ENCODE data around the gene LIME1.

The LIME1 gene

DNA sequence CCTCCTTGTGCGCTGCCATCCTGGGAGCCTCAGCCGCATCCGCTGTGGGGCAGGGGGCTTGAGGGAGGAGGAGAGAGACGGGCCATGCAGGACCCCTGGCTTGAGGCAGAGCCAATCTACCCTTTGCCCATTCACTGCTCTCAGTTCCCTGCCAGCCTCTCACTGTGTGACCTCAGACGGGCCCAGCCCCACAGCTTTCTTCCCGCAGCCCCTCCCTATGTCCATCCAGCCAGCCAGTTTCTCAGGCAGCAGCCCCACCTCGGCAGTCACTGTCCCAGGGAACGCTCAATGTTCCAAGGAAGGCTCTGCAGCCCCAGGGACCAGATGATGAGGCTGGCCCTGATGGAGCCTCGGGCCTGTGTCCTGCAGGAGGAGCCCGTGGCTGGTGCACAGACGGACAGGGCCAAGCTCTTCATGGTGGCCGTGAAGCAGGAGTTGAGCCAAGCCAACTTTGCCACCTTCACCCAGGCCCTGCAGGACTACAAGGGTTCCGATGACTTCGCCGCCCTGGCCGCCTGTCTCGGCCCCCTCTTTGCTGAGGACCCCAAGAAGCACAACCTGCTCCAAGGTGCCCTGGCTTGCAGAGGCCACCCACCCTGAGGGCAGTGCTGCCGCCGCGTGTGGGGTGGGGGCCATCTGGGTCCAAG, 43.9 kb upstream of the LIME1 start:
- Histone ChIP-seq H3K4me1 (ENCODE audit: control insufficient read depth in 5 of 5, insufficient read depth in 5 of 5, low read length in 5 of 5) (peaks cover 0 to 51% (median 39%) of the 10 kb centered on the region in 5 donors), H3K4me3 (ENCODE audit: low read depth in 1 of 5, low read length in 5 of 5) (no peak overlapping the region), H3K27ac (ENCODE audit: low read depth, low read length) (no peak overlapping the region), H3K9ac (ENCODE audit: low read length in 5 of 5) (no peak overlapping the region), H3K36me3 (ENCODE audit: control insufficient read depth in 5 of 5, insufficient read depth in 5 of 5, low read length in 5 of 5) (peaks cover 0 to 34% (median 8%) of the 10 kb centered on the region in 5 donors), H3K27me3 (ENCODE audit: control insufficient read depth in 5 of 5, insufficient read depth in 4 of 5, low read length in 5 of 5) (no peaks in the 10 kb centered on the region), H3K9me3 (ENCODE audit: control insufficient read depth in 5 of 5, low read length in 5 of 5) (no peaks in the 10 kb centered on the region)

DNA sequence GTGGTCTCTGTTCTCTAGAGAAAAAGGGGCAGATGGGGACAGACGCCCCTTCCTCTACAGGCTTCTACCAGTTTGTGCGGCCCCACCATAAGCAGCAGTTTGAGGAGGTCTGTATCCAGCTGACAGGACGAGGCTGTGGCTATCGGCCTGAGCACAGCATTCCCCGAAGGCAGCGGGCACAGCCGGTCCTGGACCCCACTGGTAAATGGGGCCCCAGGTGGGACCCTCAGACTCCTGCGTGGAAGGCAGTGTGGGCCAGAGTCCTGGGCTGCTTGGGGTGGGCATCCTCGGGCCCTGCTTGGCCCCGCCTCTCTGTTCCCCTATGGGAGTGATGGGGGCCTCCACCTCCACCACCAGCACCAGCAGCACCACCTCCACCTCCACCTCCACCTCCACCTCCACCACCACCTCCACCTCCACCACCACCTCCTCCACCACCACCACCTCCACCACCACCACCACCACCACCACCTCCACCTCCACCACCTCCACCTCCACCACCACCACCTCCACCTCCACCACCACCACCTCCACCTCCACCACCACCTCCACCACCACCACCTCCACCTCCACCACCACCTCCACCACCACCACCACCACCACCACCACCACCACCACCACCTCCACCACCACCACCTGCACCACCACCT, 43.3 kb upstream of the LIME1 start:
- Histone ChIP-seq H3K27ac (ENCODE audit: low read depth, low read length) (no peak overlapping the region), H3K9ac (ENCODE audit: low read length in 5 of 5) (no peak overlapping the region), H3K36me3 (ENCODE audit: control insufficient read depth in 5 of 5, insufficient read depth in 5 of 5, low read length in 5 of 5) (peaks cover 0 to 34% (median 8%) of the 10 kb centered on the region in 5 donors), H3K9me3 (ENCODE audit: control insufficient read depth in 5 of 5, low read length in 5 of 5) (no peaks in the 10 kb centered on the region), H3K4me1 (ENCODE audit: control insufficient read depth in 5 of 5, insufficient read depth in 5 of 5, low read length in 5 of 5) (peaks cover 0 to 50% (median 39%) of the 10 kb centered on the region in 5 donors), H3K27me3 (ENCODE audit: control insufficient read depth in 5 of 5, insufficient read depth in 4 of 5, low read length in 5 of 5) (no peaks in the 10 kb centered on the region), H3K4me3 (ENCODE audit: low read depth in 1 of 5, low read length in 5 of 5) (no peak overlapping the region)

DNA sequence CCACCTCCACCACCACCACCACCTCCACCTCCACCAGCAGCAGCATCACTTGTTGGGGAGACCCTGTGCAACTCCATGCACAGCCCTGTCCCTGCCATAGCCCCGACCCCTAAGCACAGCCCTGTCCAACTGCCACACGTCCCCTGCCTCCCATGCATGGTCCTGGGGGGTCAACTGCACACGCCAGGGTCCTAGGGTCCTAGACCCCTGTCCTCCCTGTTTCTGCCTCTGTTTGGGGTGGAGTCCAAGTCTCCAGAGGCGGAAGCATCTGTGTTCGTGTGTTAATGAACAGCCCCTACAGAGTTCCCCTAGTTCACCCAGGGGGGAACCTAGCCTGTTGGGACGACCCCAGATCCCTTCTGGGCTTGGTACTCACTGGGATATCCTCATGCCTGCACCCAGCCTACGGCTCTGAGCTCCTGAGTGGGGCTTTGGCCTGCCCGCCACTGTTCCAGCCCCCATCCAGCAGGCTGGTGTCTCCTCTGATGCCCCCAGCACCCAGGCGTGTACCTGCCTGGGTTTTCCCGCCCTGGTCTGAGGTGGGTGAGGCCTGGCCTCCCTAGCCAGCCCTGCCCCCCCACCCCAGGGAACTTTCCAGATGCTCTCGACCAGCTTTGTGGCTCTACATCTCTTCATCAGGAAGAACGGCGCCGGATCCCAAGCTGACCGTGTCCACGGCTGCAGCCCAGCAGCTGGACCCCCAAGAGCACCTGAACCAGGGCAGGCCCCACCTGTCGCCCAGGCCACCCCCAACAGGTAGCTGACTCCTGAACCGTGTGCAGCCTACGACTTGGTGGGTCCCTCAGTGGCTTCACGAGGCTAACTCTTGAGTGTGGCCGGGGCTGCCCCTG, 42.5 kb upstream of the LIME1 start:
- Histone ChIP-seq H3K9me3 (ENCODE audit: control insufficient read depth in 5 of 5, low read length in 5 of 5) (no peaks in the 10 kb centered on the region), H3K36me3 (ENCODE audit: control insufficient read depth in 5 of 5, insufficient read depth in 5 of 5, low read length in 5 of 5) (peaks cover 0 to 34% (median 8%) of the 10 kb centered on the region in 5 donors), H3K4me3 (ENCODE audit: low read depth in 1 of 5, low read length in 5 of 5) (no peak overlapping the region), H3K27ac (ENCODE audit: low read depth, low read length) (no peak overlapping the region), H3K4me1 (ENCODE audit: control insufficient read depth in 5 of 5, insufficient read depth in 5 of 5, low read length in 5 of 5) (peaks cover 0 to 50% (median 41%) of the 10 kb centered on the region in 5 donors), H3K9ac (ENCODE audit: low read length in 5 of 5) (no peak overlapping the region), H3K27me3 (ENCODE audit: control insufficient read depth in 5 of 5, insufficient read depth in 4 of 5, low read length in 5 of 5) (no peaks in the 10 kb centered on the region)

DNA sequence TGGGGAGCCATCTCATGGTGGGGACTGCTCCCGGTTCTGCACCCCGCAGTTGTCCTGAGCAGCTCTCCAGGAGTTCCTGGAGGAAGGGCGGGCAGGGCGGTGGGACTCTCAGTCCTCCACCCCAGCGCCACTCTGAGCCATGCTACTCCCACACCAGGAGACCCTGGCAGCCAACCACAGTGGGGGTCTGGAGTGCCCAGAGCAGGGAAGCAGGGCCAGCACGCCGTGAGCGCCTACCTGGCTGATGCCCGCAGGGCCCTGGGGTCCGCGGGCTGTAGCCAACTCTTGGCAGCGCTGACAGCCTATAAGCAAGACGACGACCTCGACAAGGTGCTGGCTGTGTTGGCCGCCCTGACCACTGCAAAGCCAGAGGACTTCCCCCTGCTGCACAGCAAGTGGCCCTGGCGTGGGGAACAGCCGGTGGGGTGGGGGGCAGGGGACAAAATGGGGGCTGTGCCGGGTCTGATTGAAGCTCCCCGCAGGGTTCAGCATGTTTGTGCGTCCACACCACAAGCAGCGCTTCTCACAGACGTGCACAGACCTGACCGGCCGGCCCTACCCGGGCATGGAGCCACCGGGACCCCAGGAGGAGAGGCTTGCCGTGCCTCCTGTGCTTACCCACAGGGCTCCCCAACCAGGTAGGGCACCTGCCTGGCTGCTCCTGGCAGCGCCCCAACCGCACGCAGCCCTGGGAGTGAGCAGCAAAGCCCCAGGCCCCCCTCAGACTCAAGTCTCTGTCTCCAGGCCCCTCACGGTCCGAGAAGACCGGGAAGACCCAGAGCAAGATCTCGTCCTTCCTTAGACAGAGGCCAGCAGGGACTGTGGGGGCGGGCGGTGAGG, 41.7 kb upstream of the LIME1 start:
- no peak overlapping the region for H3K27ac ChIP-seq (ENCODE audit: low read depth, low read length)
- no peaks in the 10 kb centered on the region for H3K9me3 ChIP-seq (ENCODE audit: control insufficient read depth in 5 of 5, low read length in 5 of 5)
- no peak overlapping the region for H3K9ac ChIP-seq (ENCODE audit: low read length in 5 of 5)
- no peak overlapping the region for H3K4me3 ChIP-seq (ENCODE audit: low read depth in 1 of 5, low read length in 5 of 5)
- peaks cover 0 to 53% (median 44%) of the 10 kb centered on the region in 5 donors for H3K4me1 ChIP-seq (ENCODE audit: control insufficient read depth in 5 of 5, insufficient read depth in 5 of 5, low read length in 5 of 5)
- no peaks in the 10 kb centered on the region for H3K27me3 ChIP-seq (ENCODE audit: control insufficient read depth in 5 of 5, insufficient read depth in 4 of 5, low read length in 5 of 5)
- peaks cover 0 to 39% (median 8%) of the 10 kb centered on the region in 5 donors for H3K36me3 ChIP-seq (ENCODE audit: control insufficient read depth in 5 of 5, insufficient read depth in 5 of 5, low read length in 5 of 5)

DNA sequence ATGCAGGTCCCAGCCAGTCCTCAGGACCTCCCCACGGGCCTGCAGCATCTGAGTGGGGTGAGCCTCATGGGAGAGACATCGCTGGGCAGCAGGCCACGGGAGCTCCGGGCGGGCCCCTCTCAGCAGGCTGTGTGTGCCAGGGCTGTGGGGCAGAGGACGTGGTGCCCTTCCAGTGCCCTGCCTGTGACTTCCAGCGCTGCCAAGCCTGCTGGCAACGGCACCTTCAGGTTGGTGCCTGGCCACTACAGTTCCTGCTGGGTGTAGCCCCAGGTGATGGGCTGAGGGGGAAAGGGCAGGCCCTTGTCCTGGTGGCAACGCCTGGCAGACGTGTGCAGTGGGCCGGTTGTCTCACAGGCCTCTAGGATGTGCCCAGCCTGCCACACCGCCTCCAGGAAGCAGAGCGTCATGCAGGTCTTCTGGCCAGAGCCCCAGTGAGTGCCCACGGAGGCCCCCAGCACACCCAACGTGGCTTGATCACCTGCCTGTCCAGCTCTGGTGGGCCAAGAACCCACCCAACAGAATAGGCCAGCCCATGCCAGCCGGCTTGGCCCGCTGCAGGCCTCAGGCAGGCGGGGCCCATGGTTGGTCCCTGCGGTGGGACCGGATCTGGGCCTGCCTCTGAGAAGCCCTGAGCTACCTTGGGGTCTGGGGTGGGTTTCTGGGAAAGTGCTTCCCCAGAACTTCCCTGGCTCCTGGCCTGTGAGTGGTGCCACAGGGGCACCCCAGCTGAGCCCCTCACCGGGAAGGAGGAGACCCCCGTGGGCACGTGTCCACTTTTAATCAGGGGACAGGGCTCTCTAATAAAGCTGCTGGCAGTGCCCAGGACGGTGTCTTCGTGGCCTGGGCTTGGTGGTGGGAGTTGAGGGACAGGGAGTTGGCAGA, 40.8 kb upstream of the LIME1 start:
- no peaks in the 10 kb centered on the region for H3K27me3 ChIP-seq (ENCODE audit: control insufficient read depth in 5 of 5, insufficient read depth in 4 of 5, low read length in 5 of 5)
- no peak overlapping the region for H3K4me3 ChIP-seq (ENCODE audit: low read depth in 1 of 5, low read length in 5 of 5)
- peak overlapping the region in 1 of 5 donors; percentile 42 for H3K9ac ChIP-seq (ENCODE audit: low read length in 5 of 5)
- H3K36me3 ChIP-seq (ENCODE audit: control insufficient read depth in 5 of 5, insufficient read depth in 5 of 5, low read length in 5 of 5), result peaks cover 0 to 42% (median 8%) of the 10 kb centered on the region in 5 donors
- peaks cover 0 to 55% (median 44%) of the 10 kb centered on the region in 5 donors for H3K4me1 ChIP-seq (ENCODE audit: control insufficient read depth in 5 of 5, insufficient read depth in 5 of 5, low read length in 5 of 5)
- no peak overlapping the region for H3K27ac ChIP-seq (ENCODE audit: low read depth, low read length)
- no peaks in the 10 kb centered on the region for H3K9me3 ChIP-seq (ENCODE audit: control insufficient read depth in 5 of 5, low read length in 5 of 5)

DNA sequence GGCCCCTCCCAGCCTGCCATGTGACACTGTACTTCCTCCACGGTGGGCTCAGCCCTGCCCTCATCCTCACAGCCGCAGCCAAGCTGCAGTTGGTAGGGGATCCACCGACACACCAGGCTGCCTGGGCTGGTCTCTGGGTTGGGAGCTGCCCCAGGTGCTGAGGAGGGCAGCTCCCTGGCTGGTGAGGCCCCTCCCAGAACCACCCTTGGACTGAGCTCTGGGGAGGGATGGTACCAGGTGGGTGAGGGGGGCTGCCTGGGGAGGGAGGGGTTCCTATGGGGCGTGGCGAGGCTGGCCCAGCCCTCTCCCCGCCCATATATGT, 40.2 kb upstream of the LIME1 start:
- Histone ChIP-seq H3K36me3 (ENCODE audit: control insufficient read depth in 5 of 5, insufficient read depth in 5 of 5, low read length in 5 of 5) (peaks cover 0 to 42% (median 8%) of the 10 kb centered on the region in 5 donors), H3K9ac (ENCODE audit: low read length in 5 of 5) (peak overlapping the region in 1 of 5 donors; percentile 53), H3K4me3 (ENCODE audit: low read depth in 1 of 5, low read length in 5 of 5) (no peak overlapping the region), H3K4me1 (ENCODE audit: control insufficient read depth in 5 of 5, insufficient read depth in 5 of 5, low read length in 5 of 5) (peaks cover 0 to 55% (median 43%) of the 10 kb centered on the region in 5 donors), H3K27ac (ENCODE audit: low read depth, low read length) (no peak overlapping the region), H3K27me3 (ENCODE audit: control insufficient read depth in 5 of 5, insufficient read depth in 4 of 5, low read length in 5 of 5) (no peaks in the 10 kb centered on the region), H3K9me3 (ENCODE audit: control insufficient read depth in 5 of 5, low read length in 5 of 5) (no peaks in the 10 kb centered on the region)

DNA sequence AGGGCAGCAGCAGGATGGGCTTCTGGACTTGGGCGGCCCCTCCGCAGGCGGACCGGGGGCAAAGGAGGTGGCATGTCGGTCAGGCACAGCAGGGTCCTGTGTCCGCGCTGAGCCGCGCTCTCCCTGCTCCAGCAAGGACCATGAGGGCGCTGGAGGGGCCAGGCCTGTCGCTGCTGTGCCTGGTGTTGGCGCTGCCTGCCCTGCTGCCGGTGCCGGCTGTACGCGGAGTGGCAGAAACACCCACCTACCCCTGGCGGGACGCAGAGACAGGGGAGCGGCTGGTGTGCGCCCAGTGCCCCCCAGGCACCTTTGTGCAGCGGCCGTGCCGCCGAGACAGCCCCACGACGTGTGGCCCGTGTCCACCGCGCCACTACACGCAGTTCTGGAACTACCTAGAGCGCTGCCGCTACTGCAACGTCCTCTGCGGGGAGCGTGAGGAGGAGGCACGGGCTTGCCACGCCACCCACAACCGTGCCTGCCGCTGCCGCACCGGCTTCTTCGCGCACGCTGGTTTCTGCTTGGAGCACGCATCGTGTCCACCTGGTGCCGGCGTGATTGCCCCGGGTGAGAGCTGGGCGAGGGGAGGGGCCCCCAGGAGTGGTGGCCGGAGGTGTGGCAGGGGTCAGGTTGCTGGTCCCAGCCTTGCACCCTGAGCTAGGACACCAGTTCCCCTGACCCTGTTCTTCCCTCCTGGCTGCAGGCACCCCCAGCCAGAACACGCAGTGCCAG, 39.7 kb upstream of the LIME1 start, which contains the start of gene TNFRSF6B:
TNFRSF6B (plus strand) TSS at position 25 of the 729 bp plus-strand sequence; CDS start at position 141, 116 bp downstream.
- Histone ChIP-seq H3K27ac (ENCODE audit: low read depth, low read length) (no peak within 1 kb of the TSS), H3K4me1 (ENCODE audit: control insufficient read depth in 5 of 5, insufficient read depth in 5 of 5, low read length in 5 of 5) (peaks cover 0 to 55% (median 43%) of the 10 kb centered on the region in 5 donors), H3K4me3 (ENCODE audit: low read depth in 1 of 5, low read length in 5 of 5) (peak within 1 kb of the TSS in 2 of 5 donors; percentile 13 to 26), H3K27me3 (ENCODE audit: control insufficient read depth in 5 of 5, insufficient read depth in 4 of 5, low read length in 5 of 5) (no peaks in the 10 kb centered on the region), H3K9me3 (ENCODE audit: control insufficient read depth in 5 of 5, low read length in 5 of 5) (no peaks in the 10 kb centered on the region), H3K36me3 (ENCODE audit: control insufficient read depth in 5 of 5, insufficient read depth in 5 of 5, low read length in 5 of 5) (peaks cover 0 to 40% (median 8%) of the 10 kb centered on the region in 5 donors), H3K9ac (ENCODE audit: low read length in 5 of 5) (peak within 1 kb of the TSS in 1 of 5 donors; percentile 53)

DNA sequence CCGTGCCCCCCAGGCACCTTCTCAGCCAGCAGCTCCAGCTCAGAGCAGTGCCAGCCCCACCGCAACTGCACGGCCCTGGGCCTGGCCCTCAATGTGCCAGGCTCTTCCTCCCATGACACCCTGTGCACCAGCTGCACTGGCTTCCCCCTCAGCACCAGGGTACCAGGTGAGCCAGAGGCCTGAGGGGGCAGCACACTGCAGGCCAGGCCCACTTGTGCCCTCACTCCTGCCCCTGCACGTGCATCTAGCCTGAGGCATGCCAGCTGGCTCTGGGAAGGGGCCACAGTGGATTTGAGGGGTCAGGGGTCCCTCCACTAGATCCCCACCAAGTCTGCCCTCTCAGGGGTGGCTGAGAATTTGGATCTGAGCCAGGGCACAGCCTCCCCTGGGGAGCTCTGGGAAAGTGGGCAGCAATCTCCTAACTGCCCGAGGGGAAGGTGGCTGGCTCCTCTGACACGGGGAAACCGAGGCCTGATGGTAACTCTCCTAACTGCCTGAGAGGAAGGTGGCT, 39.1 kb upstream of the LIME1 start:
- peaks cover 0 to 37% (median 8%) of the 10 kb centered on the region in 5 donors for H3K36me3 ChIP-seq (ENCODE audit: control insufficient read depth in 5 of 5, insufficient read depth in 5 of 5, low read length in 5 of 5)
- H3K4me1 ChIP-seq (ENCODE audit: control insufficient read depth in 5 of 5, insufficient read depth in 5 of 5, low read length in 5 of 5), result peaks cover 0 to 55% (median 43%) of the 10 kb centered on the region in 5 donors
- peak overlapping the region in 1 of 5 donors; percentile 3 for H3K9ac ChIP-seq (ENCODE audit: low read length in 5 of 5)
- no peaks in the 10 kb centered on the region for H3K9me3 ChIP-seq (ENCODE audit: control insufficient read depth in 5 of 5, low read length in 5 of 5)
- no peak overlapping the region for H3K27ac ChIP-seq (ENCODE audit: low read depth, low read length)
- no peak overlapping the region for H3K4me3 ChIP-seq (ENCODE audit: low read depth in 1 of 5, low read length in 5 of 5)
- H3K27me3 ChIP-seq (ENCODE audit: control insufficient read depth in 5 of 5, insufficient read depth in 4 of 5, low read length in 5 of 5), result no peaks in the 10 kb centered on the region

Data from subcutaneous abdominal adipose tissue (tissue), 5 donors.